GM21529 (cell line): Measurements from ENCODE around the gene LRRC45.

ENCODE experiments used
- ATAC-seq: cut with Tn5 transposase; IDR thresholded peaks from one replicate; pipeline ENCODE4 v1.9.1; 2021; ENCODE audit not compliant: unreplicated experiment

The LRRC45 gene

GRCh38 chr17:82007228-82007494, 15.9 kb upstream of the LRRC45 start:
- ATAC-seq = no peak

GRCh38 chr17:82007495-82008257, 15.4 kb upstream of the LRRC45 start:
- ATAC-seq = no peak

- no peak for ATAC-seq
These were observed 14.7 kb upstream of the LRRC45 start for GRCh38 chr17:82008258-82008940.

- no peak for ATAC-seq
These were observed 14.1 kb upstream of the LRRC45 start for GRCh38 chr17:82008941-82009405.

DNA sequence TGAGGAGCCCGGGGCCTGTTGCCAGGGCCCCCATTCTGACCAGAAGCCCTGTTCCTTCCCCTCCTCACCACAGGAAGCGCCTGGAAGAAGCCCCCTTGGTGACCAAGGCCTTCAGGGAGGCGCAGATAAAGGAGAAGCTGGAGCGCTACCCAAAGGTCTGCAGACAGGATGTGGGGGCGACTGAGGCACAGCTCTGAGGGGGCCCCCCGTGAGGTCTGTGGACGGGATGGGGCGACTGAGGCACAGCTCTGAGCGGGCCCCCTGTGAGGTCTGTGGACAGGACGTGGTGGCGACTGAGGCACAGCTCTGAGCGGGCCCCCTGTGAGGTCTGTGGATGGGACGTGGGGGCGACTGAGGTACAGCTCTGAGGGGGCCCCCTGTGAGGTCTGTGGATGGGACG, 13.7 kb upstream of the LRRC45 start:
- ATAC-seq = no peak

- no peak for ATAC-seq
These were observed 12.3 kb upstream of the LRRC45 start for GRCh38 chr17:82010575-82011525.

DNA sequence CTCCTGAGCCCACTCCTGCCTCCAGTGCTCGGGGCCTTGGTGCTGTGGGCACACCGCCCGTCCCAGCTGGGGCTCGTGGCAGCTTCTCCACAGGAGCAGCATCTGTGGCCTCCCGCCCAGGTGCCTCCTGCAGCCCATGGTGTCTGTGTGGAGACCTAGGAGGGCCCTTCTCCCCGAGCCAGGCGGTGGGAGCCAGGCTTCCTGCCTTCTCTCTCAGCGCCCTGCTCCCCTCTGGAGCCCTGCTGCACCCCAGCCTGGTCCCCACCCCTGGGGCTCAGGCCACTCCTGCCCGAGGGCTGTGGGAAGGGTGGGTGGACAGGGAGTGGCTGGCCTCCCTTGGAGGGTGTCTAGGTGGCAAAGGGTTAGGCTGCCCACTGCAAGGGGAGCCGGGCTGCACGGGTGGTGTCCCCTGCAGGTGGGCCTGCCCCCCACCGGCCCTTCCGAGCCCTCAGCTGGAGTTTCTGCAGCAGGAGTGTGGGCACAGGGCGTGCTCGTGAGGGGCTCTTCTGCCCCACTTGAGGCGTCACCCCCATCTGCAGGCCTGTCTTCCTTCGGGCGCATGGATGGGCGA, 11.4 kb upstream of the LRRC45 start:
- ATAC-seq = no peak

- ATAC-seq = no peak
These were observed 10.9 kb upstream of the LRRC45 start for GRCh38 chr17:82012261-82012639.

GRCh38 chr17:82012640-82013295, 10.3 kb upstream of the LRRC45 start:
- ATAC-seq = no peak

- no peak for ATAC-seq
These were observed 9.8 kb upstream of the LRRC45 start for GRCh38 chr17:82013341-82013740.

- ATAC-seq = no peak
These were observed 9.3 kb upstream of the LRRC45 start for GRCh38 chr17:82013772-82014321.

DNA sequence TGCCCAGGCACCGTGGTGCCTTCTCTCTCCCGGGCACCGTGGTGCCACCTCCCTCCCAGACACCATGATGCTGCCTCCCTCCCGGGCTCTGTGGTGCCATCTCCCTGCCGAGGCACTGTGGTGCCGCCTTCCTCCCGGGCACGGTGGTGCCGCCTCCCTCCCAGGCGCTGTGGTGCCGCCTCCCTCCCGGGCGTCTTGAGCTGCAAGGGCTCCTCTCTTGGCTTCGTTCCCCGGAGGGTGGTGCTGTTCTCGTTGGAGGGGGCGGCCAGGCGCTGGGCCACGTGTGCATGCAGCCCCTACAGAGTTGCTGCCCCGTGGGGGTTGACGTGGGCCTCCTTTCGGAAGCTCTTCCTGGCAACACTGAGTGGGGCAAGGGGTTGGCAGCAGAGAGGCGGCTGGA, 8.7 kb upstream of the LRRC45 start:
- ATAC-seq = no peak

GRCh38 chr17:82014971-82015310, 8.2 kb upstream of the LRRC45 start:
- ATAC-seq = no peak

- no peak for ATAC-seq
These were observed 7.7 kb upstream of the LRRC45 start for GRCh38 chr17:82015311-82015971.

- no peak for ATAC-seq
These were observed 6.8 kb upstream of the LRRC45 start for GRCh38 chr17:82016061-82016874.

DNA sequence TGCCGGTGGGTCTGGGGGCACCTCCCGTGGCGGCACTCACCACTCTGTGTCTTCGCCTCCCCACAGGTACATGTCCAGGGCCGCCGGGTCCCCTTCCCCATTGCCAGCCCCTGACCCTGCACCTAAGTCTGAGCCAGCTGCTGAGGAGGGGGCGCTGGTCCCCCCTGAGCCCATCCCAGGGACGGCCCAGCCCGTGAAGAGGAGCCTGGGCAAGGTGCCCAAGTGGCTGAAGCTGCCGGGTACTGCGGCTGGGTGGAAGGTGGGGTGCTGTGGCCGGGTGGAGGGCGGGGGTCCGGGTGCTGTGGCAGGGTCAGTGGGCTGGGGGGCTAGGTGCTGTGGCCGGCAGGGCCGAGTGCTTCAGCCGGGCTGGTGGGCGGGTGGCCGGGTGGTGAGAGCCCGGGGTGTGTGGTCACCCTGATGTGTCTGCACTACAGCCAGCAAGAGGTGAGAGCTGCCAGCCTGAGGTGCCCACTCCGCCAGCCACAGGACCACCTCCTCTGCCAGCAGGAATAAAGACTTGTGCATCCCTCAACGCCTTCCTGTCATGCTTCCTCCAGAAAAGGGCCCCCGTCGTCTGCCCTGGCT, 6.1 kb upstream of the LRRC45 start:
- no peak for ATAC-seq

GRCh38 chr17:82017612-82018151, 5.4 kb upstream of the LRRC45 start:
- ATAC-seq = no peak

- no peak for ATAC-seq
These were observed 4.7 kb upstream of the LRRC45 start for GRCh38 chr17:82018152-82018988.
